BE2C (cell line): Measurements from ENCODE around the gene MED16. TPM values are rescaled to one million over a fixed set of nuclear protein-coding genes. Genes with fewer than 3 reads are reported as not detected.
A peak's percentile ranks its signal among the peaks of the same experiment; 100 is the strongest.

Experiments
- DNase-seq: peaks from one replicate; pipeline ENCODE4 v3.0.0-alpha.2; 2020
- H3K27me3 ChIP-seq: fragments of 250-450 bp; sonication (Bioruptor Pico); 2 replicates; pipeline ENCODE4 v1.5.1; 2020; ENCODE audit warnings: mild to moderate bottlenecking
- H3K36me3 ChIP-seq: fragments of 250-450 bp; sonication (Bioruptor Pico); 2 replicates; pipeline ENCODE4 v1.5.1; 2020; ENCODE audit warnings: mild to moderate bottlenecking
- H3K4me1 ChIP-seq: fragments of 250-450 bp; sonication (Bioruptor Pico); 2 replicates; pipeline ENCODE4 v1.5.1; 2020
- H3K4me3 ChIP-seq: 2 replicates; pipeline ENCODE4 v1.5.1; 2011; ENCODE audit warnings: low read depth, low read length
- H3K9me3 ChIP-seq: fragments of 250-450 bp; sonication (Bioruptor Pico); 2 replicates; pipeline ENCODE4 v1.5.1; 2020
- CTCF ChIP-seq: IDR thresholded peaks from 2 replicates; pipeline ENCODE4 v1.5.1; 2012; ENCODE audit warnings: mild to moderate bottlenecking, low read depth, low read length
- polyA plus RNA-seq: library from polyadenylated mRNA; unstranded; fragments of >200 nt; gene quantifications from one replicate; pipeline ENCODE4 v1.2.1, GENCODE V29; 2012; ENCODE audit warnings: low read depth, missing spikeins; ENCODE audit not compliant: insufficient read length, insufficient read depth

MED16 gene
- polyA plus RNA-seq = 124 TPM

- H3K4me3 ChIP-seq = peak within 1 kb of the TSS; percentile 71
- H3K4me1 ChIP-seq = no peaks in the 10 kb centered on the region
- TF ChIP-seq CTCF = no peak
These were observed at the start of gene MED16, which contains the start of gene RNU6-9 for GRCh38 chr19:892894-893689. Gene MED16, minus strand, starts transcription at chr19:893187. Its CDS starts 2,056 bp downstream, at chr19:891131. Gene RNU6-9, plus strand, starts transcription at chr19:893484.

DNA sequence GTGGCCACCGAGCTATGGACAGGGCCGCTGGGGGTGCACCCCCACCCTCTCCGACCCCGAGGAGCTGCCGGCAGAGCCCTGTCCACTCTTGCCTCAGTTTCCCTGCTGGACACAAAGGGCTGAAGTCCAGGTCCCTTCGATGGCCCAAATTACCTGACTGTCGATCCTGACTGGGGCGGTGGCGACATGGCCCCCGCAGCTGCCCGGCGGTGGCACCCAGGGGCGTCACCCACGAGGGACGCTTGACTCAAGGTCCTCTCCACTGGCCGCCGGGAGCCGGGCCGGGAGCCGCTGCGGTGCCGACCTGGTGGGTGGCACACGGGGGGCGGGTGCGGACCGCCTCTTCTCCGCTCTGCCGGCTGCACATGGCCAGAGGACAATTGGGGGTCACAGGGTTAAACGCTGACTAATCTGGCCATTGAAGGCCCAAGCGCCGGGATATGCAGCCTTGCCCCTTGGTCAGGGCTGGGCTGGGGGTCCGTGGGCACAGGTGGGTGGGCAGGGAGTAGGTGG lies 49.2 kb upstream of the MED16 start:
- H3K27me3 ChIP-seq = no peaks in the 10 kb centered on the region
- TF ChIP-seq CTCF = no peak
- no peak for DNase-seq
- no peaks in the 10 kb centered on the region for H3K9me3 ChIP-seq
- peaks cover 5% of the 10 kb centered on the region for H3K36me3 ChIP-seq
- H3K4me1 ChIP-seq = peaks cover 20% of the 10 kb centered on the region
- H3K4me3 ChIP-seq = no peak overlapping the region

More at GRCh38 chr19:892894-893689, at the start of gene MED16, which contains the start of gene RNU6-9:
- DNase-seq = peak; percentile 95
- Histone ChIP-seq H3K36me3 (peaks cover 18% of the 10 kb centered on the region), H3K9me3 (no peaks in the 10 kb centered on the region), H3K27me3 (no peaks in the 10 kb centered on the region)

GRCh38 chr19:941292-942132 lies 48.5 kb upstream of the MED16 start:
- Histone ChIP-seq H3K36me3 (peaks cover 5% of the 10 kb centered on the region), H3K9me3 (no peaks in the 10 kb centered on the region), H3K4me1 (peaks cover 20% of the 10 kb centered on the region), H3K27me3 (no peaks in the 10 kb centered on the region), H3K4me3 (peak overlapping the region; percentile 33)
- no peak for DNase-seq
- TF ChIP-seq CTCF = no peak

- DNase-seq = peak; percentile 85
- Histone ChIP-seq H3K4me1 (peaks cover 20% of the 10 kb centered on the region), H3K9me3 (no peaks in the 10 kb centered on the region), H3K4me3 (peak overlapping the region; percentile 33), H3K27me3 (no peaks in the 10 kb centered on the region), H3K36me3 (peaks cover 5% of the 10 kb centered on the region)
- no peak for TF ChIP-seq CTCF
These were observed 47.8 kb upstream of the MED16 start for GRCh38 chr19:940591-941291.

DNA sequence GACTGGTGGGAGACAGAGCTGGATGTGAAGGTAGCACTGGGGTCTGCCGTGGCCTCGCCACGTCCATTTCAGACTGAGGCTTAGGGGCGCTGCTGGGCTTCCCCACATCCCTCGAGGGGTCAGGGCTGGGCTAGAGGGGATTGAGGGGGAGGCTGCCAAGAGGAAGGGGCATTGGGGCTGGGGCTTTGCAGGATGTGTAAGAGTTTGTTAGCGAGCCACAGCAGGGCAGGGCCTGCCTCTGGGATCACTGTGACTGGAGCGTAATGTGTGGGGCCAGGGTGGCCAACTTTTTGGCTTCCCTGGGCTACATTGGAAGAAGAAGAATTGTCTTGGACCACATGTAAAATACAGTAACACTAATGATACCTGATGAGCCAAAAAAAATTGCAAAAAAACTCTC lies 46.9 kb upstream of the MED16 start:
- TF ChIP-seq CTCF = no peak
- no peak for DNase-seq
- Histone ChIP-seq H3K4me1 (peaks cover 18% of the 10 kb centered on the region), H3K36me3 (peaks cover 9% of the 10 kb centered on the region), H3K4me3 (no peak overlapping the region; the same call in 1 of the 2 replicates), H3K27me3 (no peaks in the 10 kb centered on the region), H3K9me3 (no peaks in the 10 kb centered on the region)
